DMS79 treated with DMSO at 0.1 percent for 48 hours (cell line): ENCODE data around the gene KCNK7.

ENCODE experiments used
- DNase-seq: peaks from one replicate; lab custom pipeline; 2025; lab: John Stamatoyannopoulos, UW

The KCNK7 gene

GRCh38 chr11:65556470-65557279 lies 38.9 kb downstream of the KCNK7 start:
- no peak for DNase-seq

GRCh38 chr11:65555693-65556231 lies 39.8 kb downstream of the KCNK7 start:
- no peak for DNase-seq

DNA sequence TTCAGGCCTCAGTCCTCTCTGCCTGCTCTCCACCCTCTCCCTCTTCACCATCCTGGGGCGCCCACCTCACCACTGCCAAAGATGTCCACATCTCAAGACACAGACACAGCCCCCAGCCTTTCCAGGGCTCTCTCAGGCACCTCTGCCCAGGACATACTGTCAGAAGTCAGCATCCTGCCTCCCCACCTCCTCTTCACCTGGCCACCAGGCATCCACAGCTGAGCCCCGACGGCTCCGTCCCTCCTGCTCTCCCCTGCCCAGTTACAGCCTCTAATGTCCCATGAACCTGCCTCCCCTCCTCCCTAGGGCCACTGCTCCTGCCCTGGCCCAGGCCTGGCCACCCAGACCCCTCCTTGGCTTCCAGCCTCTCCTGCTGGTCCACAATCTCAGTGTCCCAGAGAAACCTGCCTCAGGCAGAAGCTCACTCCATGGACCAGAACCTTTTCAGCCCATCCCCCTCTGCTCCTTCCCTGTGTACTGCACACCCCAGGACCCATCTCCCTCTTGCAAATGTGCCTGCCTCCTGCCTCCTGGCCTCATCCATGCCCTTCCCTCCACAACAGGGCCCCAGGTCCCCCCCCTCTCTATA lies 40.7 kb downstream of the KCNK7 start:
- no peak for DNase-seq

DNA sequence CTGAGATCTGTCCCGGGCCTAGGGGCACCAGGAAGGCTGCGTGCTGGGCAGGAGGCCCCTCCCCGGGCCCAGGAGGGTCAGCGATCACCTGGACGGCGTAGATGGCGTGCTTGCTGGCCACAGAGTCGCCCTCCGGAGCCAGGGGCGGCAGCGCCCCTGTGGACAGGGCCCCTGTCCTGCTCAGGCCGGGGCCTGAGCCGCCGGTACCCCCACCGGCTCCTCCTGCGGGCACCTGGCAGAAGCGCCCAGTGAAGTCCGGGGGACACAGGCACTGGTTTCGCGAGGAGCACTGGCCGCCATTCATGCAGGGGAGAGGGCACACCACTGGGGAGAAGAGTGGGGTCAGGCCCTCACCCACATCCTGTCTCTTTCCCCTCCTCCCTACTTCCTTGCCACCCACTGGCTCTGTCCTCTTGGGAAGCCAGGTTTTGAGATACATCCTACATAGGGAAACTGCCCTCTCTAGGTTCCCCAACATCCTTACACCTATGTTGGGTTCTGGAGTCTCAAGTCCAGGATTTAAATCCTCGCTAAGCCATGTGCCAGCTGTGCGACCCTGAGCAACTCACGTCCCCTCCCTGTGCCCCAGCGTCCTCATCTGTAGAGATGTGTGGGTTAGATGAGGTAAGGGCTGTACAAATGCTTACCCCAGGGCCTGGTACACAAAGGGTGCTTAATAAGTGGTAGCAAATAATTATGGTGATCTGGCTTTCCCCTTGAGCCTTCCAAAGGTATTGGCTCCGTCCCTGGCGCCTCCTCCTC lies 41.4 kb downstream of the KCNK7 start:
- no peak for DNase-seq

GRCh38 chr11:65553301-65554001 lies 42.1 kb downstream of the KCNK7 start:
- DNase-seq = peak; percentile 31

- peak; percentile 40 for DNase-seq
These were observed 43.1 kb downstream of the KCNK7 start for GRCh38 chr11:65552388-65552951.

DNA sequence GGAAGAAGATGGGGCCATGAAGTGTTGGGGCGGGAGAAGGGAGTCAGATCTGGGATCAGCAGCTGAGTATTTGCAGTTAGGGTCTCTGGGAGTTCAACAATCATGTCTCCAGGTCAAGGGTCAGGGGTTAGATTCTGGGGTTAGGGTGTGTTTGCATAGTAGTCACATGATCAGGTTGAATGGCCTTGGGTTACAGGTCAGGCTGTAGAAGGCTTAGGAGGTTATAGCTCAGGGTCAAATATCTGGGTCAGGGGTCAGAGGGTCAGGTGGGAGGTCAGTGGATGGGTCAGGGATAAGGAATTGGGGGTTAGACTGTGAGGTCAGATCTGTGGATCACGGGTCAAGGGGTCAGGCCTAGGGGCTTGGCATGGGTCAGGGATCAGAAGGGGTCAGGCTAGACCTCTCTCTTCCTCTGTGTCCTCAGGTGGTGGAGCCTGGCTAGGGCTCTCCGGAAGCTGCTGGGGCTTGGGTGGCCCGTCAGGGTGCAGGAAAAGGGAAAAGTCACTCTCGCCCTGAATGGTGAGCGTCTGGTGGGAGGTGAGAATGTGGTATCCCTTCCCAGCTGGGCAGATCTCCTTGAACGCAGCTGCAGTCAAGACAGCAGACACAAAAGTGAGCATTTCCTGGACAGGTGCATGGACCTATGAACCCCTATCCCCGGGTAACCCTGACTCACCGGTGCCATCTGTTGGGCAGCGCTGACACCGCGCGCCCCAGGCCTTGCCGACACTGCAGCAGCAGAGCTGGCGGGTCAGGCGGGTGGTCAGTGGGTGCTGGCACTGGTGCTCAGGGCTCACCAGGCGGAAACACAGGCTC lies 43.8 kb downstream of the KCNK7 start:
- peak; percentile 67 for DNase-seq

DNA sequence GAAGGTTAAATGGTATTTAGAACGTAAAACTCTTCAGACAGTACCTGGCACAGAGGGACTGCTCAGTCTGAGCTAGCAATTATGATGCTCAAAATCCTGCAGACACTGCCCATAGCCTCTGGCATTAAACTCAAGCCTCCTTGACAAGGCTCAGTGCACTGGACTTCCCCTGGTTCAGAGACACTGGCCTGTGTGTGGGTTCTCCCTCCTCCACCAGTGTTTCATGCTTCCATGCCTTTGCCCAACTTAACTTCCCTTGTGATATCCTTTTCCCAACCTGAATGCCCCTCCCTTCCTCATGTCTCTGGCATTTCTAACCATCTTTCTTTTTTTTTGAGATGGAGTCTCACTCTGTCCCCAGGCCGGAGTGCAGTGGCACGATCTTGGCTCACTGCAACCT lies 46.5 kb downstream of the KCNK7 start:
- no peak for DNase-seq

GRCh38 chr11:65548395-65548794 lies 47.2 kb downstream of the KCNK7 start:
- no peak for DNase-seq

GRCh38 chr11:65547446-65548125 lies 48.0 kb downstream of the KCNK7 start:
- DNase-seq = no peak

- DNase-seq = peak; percentile 83
These were observed 49.2 kb downstream of the KCNK7 start for GRCh38 chr11:65546217-65546958.

DNA sequence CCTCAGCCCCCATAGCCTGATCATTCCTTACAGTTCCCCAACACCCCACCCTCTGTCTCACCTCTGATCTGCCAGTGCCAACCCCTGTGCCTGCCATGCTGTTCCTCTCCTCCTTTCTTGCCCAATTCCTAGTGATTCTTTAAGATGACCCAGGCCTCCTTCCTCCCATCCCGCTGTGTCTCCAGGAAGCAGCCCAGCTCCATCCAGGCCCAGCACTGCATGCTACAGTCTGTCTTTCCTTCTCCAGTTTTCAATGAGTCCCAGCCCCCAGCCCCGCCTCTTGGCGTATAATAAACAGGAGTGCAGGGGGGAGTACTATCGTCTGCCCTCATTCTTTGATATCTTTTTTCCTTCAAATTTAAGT lies 49.8 kb downstream of the KCNK7 start:
- DNase-seq = no peak
